Neutrophil (primary cell): ENCODE results near the gene ZNF423.

Experiments used
- H3K27ac ChIP-seq: fragments of 200-600 bp; sonication (generic); 2 replicates; pipeline ENCODE4 v1.5.1; 2016; ENCODE audit warnings: mild to moderate bottlenecking, moderate library complexity
- H3K27me3 ChIP-seq: fragments of 200-600 bp; sonication (generic); 2 replicates; pipeline ENCODE4 v1.6.0; 2016; ENCODE audit warnings: mild to moderate bottlenecking
- H3K36me3 ChIP-seq: fragments of 200-600 bp; sonication (generic); 2 replicates; pipeline ENCODE4 v1.5.1; 2017
- H3K4me1 ChIP-seq, 2 experiments: fragments of 200-600 bp in 1 of 2; sonication (generic) in 1 of 2; 1 replicate in 1 of 2; 2 replicates in 1 of 2; pipeline versions ENCODE4 v1.5.1 to v1.6.1; 2013 to 2016; ENCODE audit warnings: low read depth in 1 of 2, low read length in 1 of 2, mild to moderate bottlenecking in 1 of 2, moderate library complexity in 1 of 2; ENCODE audit not compliant: control insufficient read depth in 1 of 2, insufficient read depth in 1 of 2
- H3K4me3 ChIP-seq, 2 experiments: fragments of 200-600 bp in 1 of 2; sonication (generic) in 1 of 2; 1 replicate in 1 of 2; 2 replicates in 1 of 2; pipeline ENCODE4 v1.5.1; 2013 to 2016; ENCODE audit warnings: low read depth in 1 of 2, low read length in 1 of 2, mild to moderate bottlenecking in 1 of 2, moderate library complexity in 1 of 2
- H3K9me3 ChIP-seq: fragments of 200-600 bp; sonication (generic); 2 replicates; pipeline ENCODE4 v1.5.1; 2016
- TF ChIP-seq, protein P1 (sequence below): fragments of 200-600 bp; sonication (generic); IDR thresholded peaks from 2 replicates; pipeline ENCODE4 v1.5.1; 2016; ENCODE audit warnings: antibody characterized with exemption

Gene ZNF423

DNA sequence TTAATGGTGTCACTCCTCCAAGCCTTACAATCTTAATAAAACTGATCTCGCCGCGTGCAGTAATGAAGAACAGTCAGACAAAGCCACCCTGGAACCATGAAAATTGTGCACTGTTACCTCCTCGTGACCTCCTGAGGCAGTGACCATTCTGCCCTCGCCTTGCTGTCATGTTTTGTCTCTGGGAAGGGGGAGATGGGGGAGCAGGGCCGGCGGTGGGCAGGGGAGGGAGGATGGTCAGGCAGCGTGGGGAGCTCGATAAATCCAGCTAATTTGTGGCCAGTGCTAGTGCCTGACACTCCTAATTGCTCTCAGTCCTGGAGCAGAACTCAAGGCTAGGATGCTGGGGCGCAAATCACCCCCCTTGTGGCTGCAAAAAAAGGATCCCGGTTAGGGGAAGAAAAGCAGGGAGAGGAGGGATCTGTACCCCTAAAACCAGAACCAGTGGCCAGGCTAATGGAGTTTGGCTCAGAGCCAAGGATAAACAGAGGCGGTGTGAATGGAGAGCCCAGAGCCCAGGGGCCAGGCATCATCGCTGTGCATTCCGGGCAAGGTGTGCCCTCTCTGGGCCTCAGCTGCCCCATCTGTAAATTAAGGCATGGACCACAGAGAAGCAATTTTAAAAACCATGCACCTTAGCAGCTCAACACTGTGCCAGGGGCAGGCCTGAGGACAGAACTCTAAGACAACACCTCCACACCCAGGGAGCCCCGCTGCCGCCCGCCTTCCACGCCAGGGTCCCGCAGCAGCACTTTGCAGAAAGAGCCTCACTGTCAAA lies 113.3 kb downstream of the ZNF423 start:
- Histone ChIP-seq H3K27ac (no peak overlapping the region), H3K4me3 (no peak overlapping the region), H3K27me3 (no peaks in the 10 kb centered on the region), H3K4me1 (no peaks in the 10 kb centered on the region), H3K36me3 (no peaks in the 10 kb centered on the region), H3K9me3 (no peaks in the 10 kb centered on the region)
- TF ChIP-seq, protein P1, sequence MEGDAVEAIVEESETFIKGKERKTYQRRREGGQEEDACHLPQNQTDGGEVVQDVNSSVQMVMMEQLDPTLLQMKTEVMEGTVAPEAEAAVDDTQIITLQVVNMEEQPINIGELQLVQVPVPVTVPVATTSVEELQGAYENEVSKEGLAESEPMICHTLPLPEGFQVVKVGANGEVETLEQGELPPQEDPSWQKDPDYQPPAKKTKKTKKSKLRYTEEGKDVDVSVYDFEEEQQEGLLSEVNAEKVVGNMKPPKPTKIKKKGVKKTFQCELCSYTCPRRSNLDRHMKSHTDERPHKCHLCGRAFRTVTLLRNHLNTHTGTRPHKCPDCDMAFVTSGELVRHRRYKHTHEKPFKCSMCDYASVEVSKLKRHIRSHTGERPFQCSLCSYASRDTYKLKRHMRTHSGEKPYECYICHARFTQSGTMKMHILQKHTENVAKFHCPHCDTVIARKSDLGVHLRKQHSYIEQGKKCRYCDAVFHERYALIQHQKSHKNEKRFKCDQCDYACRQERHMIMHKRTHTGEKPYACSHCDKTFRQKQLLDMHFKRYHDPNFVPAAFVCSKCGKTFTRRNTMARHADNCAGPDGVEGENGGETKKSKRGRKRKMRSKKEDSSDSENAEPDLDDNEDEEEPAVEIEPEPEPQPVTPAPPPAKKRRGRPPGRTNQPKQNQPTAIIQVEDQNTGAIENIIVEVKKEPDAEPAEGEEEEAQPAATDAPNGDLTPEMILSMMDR: no peak

DNA sequence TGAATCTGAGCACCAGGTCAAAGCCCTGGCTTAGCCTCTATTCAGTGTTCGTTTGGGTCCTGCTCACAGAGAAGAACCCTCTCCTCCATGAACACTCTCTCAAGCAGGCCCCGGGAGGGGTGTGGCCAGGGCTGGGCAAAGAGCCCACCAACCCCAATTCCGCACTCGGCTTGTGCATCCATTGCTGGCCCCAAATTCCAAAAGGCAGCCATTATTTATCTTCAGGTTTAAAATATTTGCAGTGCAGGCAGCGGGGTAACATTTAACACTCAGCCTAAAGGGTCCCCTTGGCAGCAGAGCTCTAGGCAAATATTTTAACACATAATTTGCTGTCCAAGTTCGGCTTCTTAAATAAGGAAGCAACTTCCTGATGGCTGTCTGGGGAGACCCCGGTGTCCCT lies 115.7 kb downstream of the ZNF423 start:
- Histone ChIP-seq H3K4me3 (no peak overlapping the region), H3K4me1 (no peaks in the 10 kb centered on the region), H3K9me3 (no peaks in the 10 kb centered on the region)

GRCh38 chr16:49739381-49739780 lies 116.5 kb downstream of the ZNF423 start:
- Histone ChIP-seq H3K36me3 (no peaks in the 10 kb centered on the region), H3K9me3 (no peaks in the 10 kb centered on the region), H3K4me3 (no peak overlapping the region), H3K27ac (no peak overlapping the region), H3K27me3 (no peaks in the 10 kb centered on the region), H3K4me1 (no peaks in the 10 kb centered on the region)
- TF ChIP-seq, protein P1: no peak

More for the DNA sequence above, 115.7 kb downstream of the ZNF423 start:
- Histone ChIP-seq H3K36me3 (no peaks in the 10 kb centered on the region), H3K27ac (no peak overlapping the region), H3K27me3 (no peaks in the 10 kb centered on the region)
- TF ChIP-seq, protein P1: no peak

DNA sequence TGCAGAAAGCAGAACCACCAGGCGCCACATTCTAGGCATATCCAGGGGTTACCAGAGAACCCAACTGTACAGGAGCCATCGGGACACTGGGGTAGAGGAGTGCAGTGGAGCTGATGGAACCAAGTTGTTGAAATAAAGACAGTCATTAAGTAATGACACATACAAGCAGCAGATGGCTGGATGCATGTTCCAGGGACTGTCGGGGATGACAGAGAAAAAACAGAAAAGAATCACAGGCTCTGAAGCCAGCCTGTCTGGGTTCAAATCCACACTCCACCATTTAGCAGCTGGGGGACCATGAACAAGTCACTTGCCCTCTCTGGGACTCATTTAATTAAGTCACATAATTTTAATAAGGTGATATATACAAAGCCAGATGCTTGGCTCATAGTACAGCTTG lies 117.1 kb downstream of the ZNF423 start:
- Histone ChIP-seq H3K27ac (no peak overlapping the region), H3K9me3 (no peaks in the 10 kb centered on the region), H3K27me3 (no peaks in the 10 kb centered on the region), H3K4me1 (no peaks in the 10 kb centered on the region), H3K36me3 (no peaks in the 10 kb centered on the region), H3K4me3 (no peak overlapping the region)
- TF ChIP-seq, protein P1: no peak

DNA sequence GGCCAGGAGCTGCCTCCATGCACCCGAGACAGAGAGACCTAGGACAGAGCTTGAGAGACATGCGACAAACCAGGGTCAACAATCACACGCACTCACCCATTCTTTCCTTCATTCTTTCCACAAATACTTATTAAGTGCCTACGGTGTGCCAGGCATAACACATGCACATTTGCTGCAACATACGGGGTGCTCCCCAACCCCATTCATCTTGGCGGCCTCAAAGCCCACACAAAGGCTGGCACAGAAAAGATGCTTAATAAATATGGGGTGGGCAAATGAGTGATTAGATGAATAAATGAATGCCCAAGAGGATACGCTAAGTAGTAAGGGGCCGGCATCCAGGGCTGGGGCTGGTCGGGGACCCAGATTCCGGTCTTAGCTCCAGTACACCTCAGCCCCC lies 117.9 kb downstream of the ZNF423 start:
- Histone ChIP-seq H3K36me3 (no peaks in the 10 kb centered on the region), H3K27ac (no peak overlapping the region), H3K9me3 (no peaks in the 10 kb centered on the region), H3K27me3 (no peaks in the 10 kb centered on the region), H3K4me3 (no peak overlapping the region), H3K4me1 (no peaks in the 10 kb centered on the region)
- TF ChIP-seq, protein P1: no peak
